GM10248 (cell line): ENCODE data around the gene ACO1.
"Not testable (repeated sequence)": the region's sequence is repeated elsewhere in the genome, so short reads cannot be mapped to it uniquely, and the experiment has no call there.

Experiments used
- CTCF ChIA-PET: fragments of 300-600 bp; sonication (Branson Sonifier 250); formaldehyde crosslinking; extraction: SDS; loops from one replicate; lab custom pipeline; 2021; ENCODE audit warnings: antibody characterized with exemption; lab: Yijun Ruan, JAX
- POLR2A ChIA-PET: fragments of 350-650 bp; sonication (Branson Sonifier 250); formaldehyde crosslinking; extraction: SDS; loops from one replicate; lab custom pipeline; 2020; ENCODE audit warnings: antibody characterized with exemption; lab: Yijun Ruan, JAX
- DNase-seq: peaks from one replicate; pipeline ENCODE4 v3.0.0; 2012; ENCODE audit errors: extremely low spot score
- TF ChIP-seq, protein P1 (sequence below): IDR thresholded peaks from 2 replicates; pipeline ENCODE4 v1.5.1; 2012; ENCODE audit warnings: mild to moderate bottlenecking, low read depth; ENCODE audit errors: extremely low read depth, missing control alignments, control extremely low read depth

The ACO1 gene

DNA sequence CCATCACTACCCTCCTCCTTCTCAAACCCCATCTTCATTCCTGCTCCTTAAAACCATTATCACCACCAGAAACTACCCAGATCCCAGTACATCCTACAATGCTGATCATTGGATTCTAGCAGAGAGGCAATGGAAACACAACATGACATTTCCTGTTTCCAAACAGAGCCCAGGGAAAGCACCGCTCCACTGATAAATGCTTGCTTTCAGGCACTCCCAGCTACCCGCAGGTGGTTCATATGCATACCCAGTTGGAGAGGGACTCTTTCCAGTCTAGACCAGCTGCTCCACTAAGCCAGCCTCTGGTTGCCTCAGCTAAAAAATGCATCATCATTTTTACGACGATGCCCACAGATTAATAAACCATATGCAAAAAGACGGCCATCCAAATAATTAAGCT is 39.2 kb upstream of the ACO1 start:
- TF ChIP-seq, protein P1, sequence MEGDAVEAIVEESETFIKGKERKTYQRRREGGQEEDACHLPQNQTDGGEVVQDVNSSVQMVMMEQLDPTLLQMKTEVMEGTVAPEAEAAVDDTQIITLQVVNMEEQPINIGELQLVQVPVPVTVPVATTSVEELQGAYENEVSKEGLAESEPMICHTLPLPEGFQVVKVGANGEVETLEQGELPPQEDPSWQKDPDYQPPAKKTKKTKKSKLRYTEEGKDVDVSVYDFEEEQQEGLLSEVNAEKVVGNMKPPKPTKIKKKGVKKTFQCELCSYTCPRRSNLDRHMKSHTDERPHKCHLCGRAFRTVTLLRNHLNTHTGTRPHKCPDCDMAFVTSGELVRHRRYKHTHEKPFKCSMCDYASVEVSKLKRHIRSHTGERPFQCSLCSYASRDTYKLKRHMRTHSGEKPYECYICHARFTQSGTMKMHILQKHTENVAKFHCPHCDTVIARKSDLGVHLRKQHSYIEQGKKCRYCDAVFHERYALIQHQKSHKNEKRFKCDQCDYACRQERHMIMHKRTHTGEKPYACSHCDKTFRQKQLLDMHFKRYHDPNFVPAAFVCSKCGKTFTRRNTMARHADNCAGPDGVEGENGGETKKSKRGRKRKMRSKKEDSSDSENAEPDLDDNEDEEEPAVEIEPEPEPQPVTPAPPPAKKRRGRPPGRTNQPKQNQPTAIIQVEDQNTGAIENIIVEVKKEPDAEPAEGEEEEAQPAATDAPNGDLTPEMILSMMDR: no peak
- ChIA-PET CTCF (interaction anchor here (1.2 kb wide), 1 partner anchor 35 kb away, joined by 3 read pairs; no protein-coding TSS in a partner anchor), POLR2A (no interaction called here)
- no peak for DNase-seq

DNA sequence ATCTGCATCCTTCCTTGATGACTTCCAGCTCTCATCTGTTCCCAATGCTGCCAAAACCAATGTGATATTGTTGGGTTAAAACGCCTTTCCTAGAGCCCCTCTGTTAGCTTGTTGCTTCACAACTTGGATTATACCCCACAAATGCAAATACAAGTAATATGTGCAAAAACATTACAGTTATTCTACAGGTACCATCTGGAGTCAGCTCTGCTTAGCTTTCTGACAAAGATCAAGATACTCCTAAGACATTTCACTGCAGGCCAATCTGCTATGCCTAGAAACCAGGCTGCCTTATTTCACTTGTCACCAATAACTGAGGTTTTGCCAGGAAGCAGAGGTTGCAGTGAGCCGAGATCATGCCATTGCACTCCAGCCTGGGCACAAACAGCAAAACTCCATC is 36.9 kb upstream of the ACO1 start:
- ChIA-PET CTCF (interaction anchor here (1.0 to 2.1 kb wide), 6 partner anchors 11 to 232 kb away, joined by 3 to 8 read pairs (median 4); no protein-coding TSS in a partner anchor), POLR2A (no interaction called here)
- DNase-seq: no peak
- TF ChIP-seq, protein P1: no peak

DNA sequence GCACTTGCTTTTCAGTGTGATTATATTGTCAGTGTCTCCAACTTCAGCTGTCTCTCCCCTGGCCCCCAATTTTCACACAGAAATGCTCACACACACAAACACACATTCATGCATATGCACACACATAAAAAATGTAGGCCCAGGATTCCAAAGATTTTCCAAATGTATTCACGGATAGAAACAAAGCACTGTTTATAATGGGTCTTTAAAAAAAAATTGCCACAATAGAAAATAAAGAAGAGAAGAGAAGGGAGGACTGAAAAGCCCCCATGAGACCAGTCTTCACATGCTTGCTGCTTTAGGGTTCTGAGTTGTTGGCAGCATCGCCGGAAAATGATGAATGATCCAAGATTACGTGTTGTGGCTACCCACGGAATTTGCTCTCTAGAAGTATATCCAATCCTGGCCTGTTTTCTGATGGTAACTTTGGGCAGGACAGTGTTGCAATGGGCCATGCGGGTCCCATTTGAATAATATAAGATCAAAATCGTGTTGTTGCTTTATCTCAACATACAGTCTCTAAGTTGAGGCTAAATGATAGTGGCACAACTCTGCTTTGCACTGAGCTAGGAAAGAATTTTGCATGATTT is 36.2 kb upstream of the ACO1 start:
- TF ChIP-seq, protein P1: no peak
- ChIA-PET CTCF (interaction anchor here (1.0 to 2.1 kb wide), 3 partner anchors 16 to 30 kb away, joined by 3 to 8 read pairs (median 4); no protein-coding TSS in a partner anchor), POLR2A (no interaction called here)
- no peak for DNase-seq

DNA sequence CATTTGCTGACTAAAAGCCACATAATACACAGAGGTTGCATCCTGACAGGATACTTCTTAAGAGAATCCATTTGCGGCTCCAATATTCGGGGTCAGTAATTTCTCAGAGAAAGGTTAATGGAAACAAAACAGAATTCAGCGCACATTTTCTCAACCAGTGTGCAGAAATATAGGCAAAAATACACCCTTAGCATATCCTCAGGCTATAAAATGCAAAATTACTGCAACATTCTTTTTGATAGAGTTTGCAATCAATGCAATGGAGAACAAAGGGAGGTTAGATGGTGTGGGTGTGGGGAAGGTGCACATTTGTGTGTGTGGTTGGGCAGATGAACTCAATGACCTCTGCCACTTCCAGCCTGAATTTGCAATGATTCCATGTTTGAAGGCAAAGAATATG is 35.4 kb upstream of the ACO1 start:
- POLR2A ChIA-PET: no interaction called here
- DNase-seq: no peak
- CTCF ChIA-PET: interaction anchor here (1.5 kb wide), 2 partner anchors 8 to 27 kb away, joined by 3 to 5 read pairs; no protein-coding TSS in a partner anchor
- TF ChIP-seq, protein P1: no peak

DNA sequence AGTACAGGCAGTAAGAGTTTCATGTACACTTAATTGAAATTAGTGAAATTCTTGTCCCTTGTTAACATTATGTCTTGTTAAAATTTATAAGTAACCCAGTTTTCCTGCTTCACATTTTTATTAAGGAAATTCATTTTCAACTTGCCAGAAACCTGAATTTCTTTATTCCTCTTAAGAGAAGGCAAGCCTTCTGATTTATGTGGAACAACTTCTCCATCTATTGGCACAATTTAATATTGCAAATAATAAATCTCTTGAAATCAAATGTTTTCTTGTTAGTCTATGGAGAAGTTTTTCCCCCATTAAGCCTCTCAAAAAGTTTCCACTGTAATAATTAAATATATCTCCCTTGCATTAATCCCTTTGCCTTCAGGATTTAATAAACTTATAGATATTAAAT is 33.8 kb upstream of the ACO1 start:
- ChIA-PET CTCF (no interaction called here), POLR2A (no interaction called here)
- TF ChIP-seq, protein P1: peak; percentile 26
- no peak for DNase-seq

DNA sequence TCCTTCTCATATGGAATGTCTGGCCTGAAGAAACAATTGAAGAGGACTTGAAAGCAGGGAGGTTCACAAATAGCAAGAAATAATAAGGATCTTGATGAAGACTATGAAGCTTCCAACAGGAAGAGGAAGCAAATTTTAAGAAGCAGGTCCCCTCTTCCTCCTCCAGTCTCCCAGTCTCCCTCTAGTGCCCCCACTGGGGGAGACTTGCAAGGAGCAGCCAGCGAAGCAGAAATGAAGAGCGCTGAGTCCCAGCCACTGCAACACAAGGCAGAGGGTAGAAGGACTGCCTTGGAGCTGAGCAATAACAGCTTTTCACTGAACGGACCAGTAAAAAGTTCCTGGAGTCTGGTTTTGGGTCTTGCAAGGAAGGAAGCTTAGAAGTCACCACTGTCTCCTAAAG is 32.6 kb upstream of the ACO1 start:
- POLR2A ChIA-PET: no interaction called here

DNA sequence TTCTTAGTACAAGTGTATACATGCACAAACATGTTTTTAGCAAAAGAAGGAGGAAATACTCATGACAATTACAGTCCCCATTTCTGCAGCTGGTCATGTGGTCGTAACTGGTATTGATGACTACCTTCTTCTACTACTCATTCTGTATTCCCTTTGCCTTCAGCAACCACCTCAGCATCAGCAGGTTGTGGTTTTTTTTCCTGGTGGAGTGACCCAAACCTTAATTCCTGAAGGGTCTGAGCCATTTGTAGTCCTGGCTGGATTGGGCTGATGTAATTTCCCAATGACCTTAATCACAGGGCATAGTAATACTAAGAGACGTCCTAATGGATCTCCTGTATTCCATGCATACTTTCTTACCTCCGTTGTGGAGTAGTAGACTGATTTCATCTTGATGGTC is 31.0 kb upstream of the ACO1 start:
- DNase-seq, CTCF ChIA-PET, POLR2A ChIA-PET: not testable (repeated sequence)

More for the DNA sequence above, 32.6 kb upstream of the ACO1 start:
- DNase-seq: no peak
- CTCF ChIA-PET: no interaction called here
- TF ChIP-seq, protein P1: no peak
